Natural killer cell (primary cell): Measurements from ENCODE around the gene IGSF8. TPM values are rescaled to one million over a fixed set of nuclear protein-coding genes. Genes with fewer than 3 reads are reported as not detected.

ENCODE experiments used
- ATAC-seq, 3 donors: fragments of 150-1000 bp in 2 of 3; fragments of 200-7000 bp in 1 of 3; cut with Tn5 transposase; 1 replicate in 1 of 3; 2 replicates in 2 of 3; pipeline ENCODE4 v1.10.0; 2021; ENCODE audit warnings: mild to moderate bottlenecking in 2 of 3, moderate library complexity in 2 of 3
- DNase-seq, 2 donors: peaks; one replicate each; pipeline versions ENCODE4 v3.0.0 to v3.0.0-alpha.2; 2013 to 2021; ENCODE audit warnings: mixed read lengths in 1 of 2
- H3K27ac ChIP-seq: one replicate; pipeline ENCODE4 v1.5.1; 2013; ENCODE audit warnings: mild to moderate bottlenecking, low read length
- H3K27me3 ChIP-seq: one replicate; pipeline ENCODE4 v1.6.1; 2013; ENCODE audit warnings: low read length; ENCODE audit not compliant: control insufficient read depth, insufficient read depth
- H3K36me3 ChIP-seq: one replicate; pipeline ENCODE4 v1.6.1; 2013; ENCODE audit warnings: low read length; ENCODE audit not compliant: control insufficient read depth, insufficient read depth
- H3K4me1 ChIP-seq: one replicate; pipeline ENCODE4 v1.6.1; 2013; ENCODE audit warnings: low read length; ENCODE audit not compliant: control insufficient read depth, insufficient read depth
- H3K4me3 ChIP-seq: one replicate; pipeline ENCODE4 v1.5.1; 2013; ENCODE audit warnings: low read length
- H3K9me3 ChIP-seq: one replicate; pipeline ENCODE4 v1.6.1; 2013; ENCODE audit warnings: low read length; ENCODE audit not compliant: control insufficient read depth, insufficient read depth
- H3K27ac Mint-ChIP-seq, 2 donors: one replicate each; pipeline ENCODE4 v1.8.0; 2022; ENCODE audit warnings: mild to moderate bottlenecking in 2 of 2, mixed read lengths in 2 of 2, moderate library complexity in 1 of 2
- H3K27me3 Mint-ChIP-seq, 2 donors: one replicate each; pipeline ENCODE4 v1.8.0; 2022; ENCODE audit warnings: low read depth in 2 of 2, mixed read lengths in 2 of 2
- H3K36me3 Mint-ChIP-seq: one replicate; pipeline ENCODE4 v1.8.0; 2022; ENCODE audit warnings: mixed read lengths
- H3K4me1 Mint-ChIP-seq, 2 donors: one replicate each; pipeline ENCODE4 v1.8.0; 2022; ENCODE audit warnings: mixed read lengths in 2 of 2
- H3K4me3 Mint-ChIP-seq: one replicate; pipeline ENCODE4 v1.8.0; 2022; ENCODE audit warnings: mild to moderate bottlenecking, moderate library complexity, mixed read lengths
- H3K9me3 Mint-ChIP-seq, 2 donors: one replicate each; pipeline ENCODE4 v1.8.0; 2022; ENCODE audit warnings: mixed read lengths in 2 of 2
- CTCF ChIP-seq: fragments of 200-600 bp; IDR thresholded peaks from one replicate; pipeline ENCODE4 v1.8.0; 2022; ENCODE audit warnings: antibody characterized with exemption
- WGBS: methylation state at CpG from one replicate; pipeline ENCODE4 v1.1.7; 2013; ENCODE audit warnings: missing lambda C conversion rate; ENCODE audit not compliant: insufficient coverage; 5-methylcytosine and 5-hydroxymethylcytosine counted together
- intact Hi-C: fragments of 100-400 bp; cut with micrococcal nuclease; formaldehyde crosslinking; loops from one replicate; pipeline ENCODE4 v1.14.2; 2022
- total RNA-seq, 4 donors: library from RNA; stranded (reverse); fragments of 120-200 nt in 1 of 4; gene quantifications; one replicate each; pipeline versions ENCODE4 v1.2.3 to v1.2.4, GENCODE V29; 2013 to 2022

IGSF8 gene
- total RNA-seq, 3 donors from 2014 or later (not counting 1 experiment from before 2014, with no cell fraction given), result 26.3 to 35.3 (median 32.1) TPM

GRCh38 chr1:160117300-160117699 is 18.9 kb upstream of the IGSF8 start:
- Mint-ChIP-seq H3K4me1 (no peaks in the 10 kb centered on the region), H3K9me3 (no peaks in the 10 kb centered on the region), H3K27me3 (peaks cover 0 to 22% of the 10 kb centered on the region in 2 donors), H3K4me3 (no peak overlapping the region), H3K36me3 (no peaks in the 10 kb centered on the region), H3K27ac (no peak overlapping the region)
- no peak overlapping the region for H3K27ac ChIP-seq
- WGBS, result 33% methylated on average over 1 of the region's 1 CpG
- ATAC-seq (no peak), DNase-seq (no peak)
- no peaks in the 10 kb centered on the region for H3K4me1 ChIP-seq
- intact Hi-C loops, result no loop called here
- H3K27me3 ChIP-seq, result no peaks in the 10 kb centered on the region
- no peaks in the 10 kb centered on the region for H3K36me3 ChIP-seq
- no peak overlapping the region for H3K4me3 ChIP-seq
- no peaks in the 10 kb centered on the region for H3K9me3 ChIP-seq
- no peak for TF ChIP-seq CTCF

GRCh38 chr1:160116283-160117147 is 18.1 kb upstream of the IGSF8 start:
- DNase-seq (no peak), ATAC-seq (no peak)
- no peaks in the 10 kb centered on the region for H3K9me3 ChIP-seq
- Mint-ChIP-seq H3K4me1 (no peaks in the 10 kb centered on the region), H3K27ac (no peak overlapping the region), H3K36me3 (no peaks in the 10 kb centered on the region), H3K4me3 (no peak overlapping the region), H3K27me3 (peaks cover 0 to 22% of the 10 kb centered on the region in 2 donors), H3K9me3 (no peaks in the 10 kb centered on the region)
- H3K36me3 ChIP-seq, result no peaks in the 10 kb centered on the region
- TF ChIP-seq CTCF, result no peak
- H3K4me1 ChIP-seq, result no peaks in the 10 kb centered on the region
- no peak overlapping the region for H3K27ac ChIP-seq
- H3K4me3 ChIP-seq, result no peak overlapping the region
- intact Hi-C loops, result no loop called here
- no peaks in the 10 kb centered on the region for H3K27me3 ChIP-seq
- WGBS, result 85% methylated on average over 12 of the region's 12 CpGs

GRCh38 chr1:160115545-160116282 is 17.3 kb upstream of the IGSF8 start, which contains the start of gene ATP1A2:
Gene ATP1A2 (plus strand): TSS chr1:160115759. CDS start chr1:160115862, 103 bp downstream.
- H3K27me3 ChIP-seq, result no peaks in the 10 kb centered on the region
- H3K36me3 ChIP-seq, result no peaks in the 10 kb centered on the region
- Mint-ChIP-seq H3K4me3 (no peak within 1 kb of the TSS), H3K27ac (no peak within 1 kb of the TSS), H3K4me1 (no peaks in the 10 kb centered on the region), H3K27me3 (peaks cover under 1 to 24% of the 10 kb centered on the region in 2 donors), H3K36me3 (no peaks in the 10 kb centered on the region), H3K9me3 (no peaks in the 10 kb centered on the region)
- no peak for TF ChIP-seq CTCF
- H3K9me3 ChIP-seq, result no peaks in the 10 kb centered on the region
- no peak within 1 kb of the TSS for H3K4me3 ChIP-seq
- intact Hi-C loops, result no loop called here
- DNase-seq, result no peak
- no peak within 1 kb of the TSS for H3K27ac ChIP-seq
- WGBS, result 69% methylated on average over 16 of the region's 16 CpGs
- no peaks in the 10 kb centered on the region for H3K4me1 ChIP-seq
- no peak for ATAC-seq
